Hepatocyte (in vitro differentiated cells): ENCODE results near the gene SH3RF3. TPM values are rescaled to one million over a fixed set of nuclear protein-coding genes. Genes with fewer than 3 reads are reported as not detected.
"Not testable (repeated sequence)": the region's sequence is repeated elsewhere in the genome, so short reads cannot be mapped to it uniquely, and the experiment has no call there.

Experiments used
- DNase-seq: peaks from one replicate; pipeline ENCODE4 v3.0.0-alpha.2; 2016; ENCODE audit warnings: low spot score
- H2AFZ ChIP-seq: fragments of 200-600 bp; sonication (generic); 2 replicates; pipeline ENCODE4 v1.6.0; 2016; ENCODE audit warnings: antibody characterized with exemption, mild to moderate bottlenecking
- H3K27ac ChIP-seq: fragments of 200-600 bp; sonication (generic); 2 replicates; pipeline ENCODE4 v1.5.1; 2016; ENCODE audit warnings: mild to moderate bottlenecking
- H3K27me3 ChIP-seq: fragments of 200-600 bp; sonication (generic); 2 replicates; pipeline ENCODE4 v1.6.1; 2016
- H3K36me3 ChIP-seq: fragments of 200-600 bp; sonication (generic); replicated peaks from 2 replicates; pipeline ENCODE4 v1.5.1; 2016; ENCODE audit warnings: low read depth; ENCODE audit not compliant: insufficient read depth
- H3K4me1 ChIP-seq: fragments of 200-600 bp; sonication (generic); 2 replicates; pipeline ENCODE4 v1.5.1; 2016; ENCODE audit warnings: mild to moderate bottlenecking, moderate library complexity; ENCODE audit not compliant: insufficient read depth
- H3K4me2 ChIP-seq: fragments of 200-600 bp; sonication (generic); 2 replicates; pipeline ENCODE4 v1.6.0; 2016
- H3K4me3 ChIP-seq: fragments of 200-600 bp; sonication (generic); 2 replicates; pipeline ENCODE4 v1.5.1; 2016; ENCODE audit warnings: mild to moderate bottlenecking
- H3K79me2 ChIP-seq: fragments of 200-600 bp; sonication (generic); 2 replicates; pipeline ENCODE4 v1.6.0; 2017; ENCODE audit warnings: mild to moderate bottlenecking
- H3K9me2 ChIP-seq: fragments of 200-600 bp; sonication (generic); replicated peaks from 2 replicates; pipeline ENCODE4 v1.6.0; 2017; ENCODE audit warnings: mild to moderate bottlenecking; ENCODE audit not compliant: insufficient read depth
- H3K9me3 ChIP-seq: fragments of 200-600 bp; sonication (generic); 2 replicates; pipeline ENCODE4 v1.5.1; 2016; ENCODE audit warnings: low read depth, mild to moderate bottlenecking
- H4K20me1 ChIP-seq: fragments of 200-600 bp; sonication (generic); 2 replicates; pipeline ENCODE4 v1.6.0; 2016; ENCODE audit warnings: mild to moderate bottlenecking; ENCODE audit not compliant: insufficient read depth, poor library complexity, severe bottlenecking
- EZH2 ChIP-seq: fragments of 200-600 bp; sonication (generic); IDR thresholded peaks from 2 replicates; pipeline ENCODE4 v1.6.1; 2016; ENCODE audit warnings: antibody characterized with exemption, mild to moderate bottlenecking, borderline replicate concordance
- EZH2phosphoT487 ChIP-seq: fragments of 200-600 bp; sonication (generic); IDR thresholded peaks from one replicate; pipeline ENCODE4 v1.6.1; 2018; ENCODE audit warnings: antibody characterized with exemption, mild to moderate bottlenecking, low read depth, moderate library complexity; ENCODE audit not compliant: unreplicated experiment, severe bottlenecking
- WGBS: methylation state at CpG from one replicate; pipeline ENCODE4 v1.1.6; 2016; ENCODE audit warnings: low lambda C conversion rate; ENCODE audit errors: missing lambda C conversion rate; 5-methylcytosine and 5-hydroxymethylcytosine counted together
- polyA plus RNA-seq: library from polyadenylated mRNA; unstranded; fragments of >200 nt; fragmentation: Nextera tagmentation; extraction: Ambion mirVana; gene quantifications from 2 replicates; pipeline ENCODE4 v1.2.1, GENCODE V29; 2016
- total RNA-seq: library from RNA; depleted of rRNA; stranded (reverse); fragments of >200 nt; gene quantifications from 2 replicates; pipeline ENCODE4 v1.2.3, GENCODE V29; 2014
- TF ChIP-seq, protein P1 (sequence below): fragments of 200-600 bp; sonication (generic); IDR thresholded peaks from 2 replicates; pipeline ENCODE4 v1.5.1; 2016; ENCODE audit warnings: antibody characterized with exemption, mild to moderate bottlenecking; ENCODE audit not compliant: poor library complexity

Gene SH3RF3
- total and polyA plus RNA-seq, 2 experiments from 2014 or later, result 1.9 to 2.1 TPM

GRCh38 chr2:109159096-109159495 lies 30.1 kb downstream of the SH3RF3 start:
- Histone ChIP-seq H3K9me2 (no peaks in the 10 kb centered on the region), H4K20me1 (no peaks in the 10 kb centered on the region), H3K9me3 (no peaks in the 10 kb centered on the region), H3K27ac (no peak overlapping the region), H3K4me2 (no peak overlapping the region), H3K4me1 (no peaks in the 10 kb centered on the region), H2AFZ (no peak overlapping the region), H3K79me2 (no peaks in the 10 kb centered on the region), H3K27me3 (no peaks in the 10 kb centered on the region), H3K36me3 (no peaks in the 10 kb centered on the region), H3K4me3 (no peak overlapping the region)
- WGBS, result 90% methylated on average over 13 of the region's 13 CpGs
- TF ChIP-seq EZH2phosphoT487 (no peak), EZH2 (no peak)
- TF ChIP-seq, protein P1, sequence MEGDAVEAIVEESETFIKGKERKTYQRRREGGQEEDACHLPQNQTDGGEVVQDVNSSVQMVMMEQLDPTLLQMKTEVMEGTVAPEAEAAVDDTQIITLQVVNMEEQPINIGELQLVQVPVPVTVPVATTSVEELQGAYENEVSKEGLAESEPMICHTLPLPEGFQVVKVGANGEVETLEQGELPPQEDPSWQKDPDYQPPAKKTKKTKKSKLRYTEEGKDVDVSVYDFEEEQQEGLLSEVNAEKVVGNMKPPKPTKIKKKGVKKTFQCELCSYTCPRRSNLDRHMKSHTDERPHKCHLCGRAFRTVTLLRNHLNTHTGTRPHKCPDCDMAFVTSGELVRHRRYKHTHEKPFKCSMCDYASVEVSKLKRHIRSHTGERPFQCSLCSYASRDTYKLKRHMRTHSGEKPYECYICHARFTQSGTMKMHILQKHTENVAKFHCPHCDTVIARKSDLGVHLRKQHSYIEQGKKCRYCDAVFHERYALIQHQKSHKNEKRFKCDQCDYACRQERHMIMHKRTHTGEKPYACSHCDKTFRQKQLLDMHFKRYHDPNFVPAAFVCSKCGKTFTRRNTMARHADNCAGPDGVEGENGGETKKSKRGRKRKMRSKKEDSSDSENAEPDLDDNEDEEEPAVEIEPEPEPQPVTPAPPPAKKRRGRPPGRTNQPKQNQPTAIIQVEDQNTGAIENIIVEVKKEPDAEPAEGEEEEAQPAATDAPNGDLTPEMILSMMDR, result no peak
- DNase-seq, result no peak

DNA sequence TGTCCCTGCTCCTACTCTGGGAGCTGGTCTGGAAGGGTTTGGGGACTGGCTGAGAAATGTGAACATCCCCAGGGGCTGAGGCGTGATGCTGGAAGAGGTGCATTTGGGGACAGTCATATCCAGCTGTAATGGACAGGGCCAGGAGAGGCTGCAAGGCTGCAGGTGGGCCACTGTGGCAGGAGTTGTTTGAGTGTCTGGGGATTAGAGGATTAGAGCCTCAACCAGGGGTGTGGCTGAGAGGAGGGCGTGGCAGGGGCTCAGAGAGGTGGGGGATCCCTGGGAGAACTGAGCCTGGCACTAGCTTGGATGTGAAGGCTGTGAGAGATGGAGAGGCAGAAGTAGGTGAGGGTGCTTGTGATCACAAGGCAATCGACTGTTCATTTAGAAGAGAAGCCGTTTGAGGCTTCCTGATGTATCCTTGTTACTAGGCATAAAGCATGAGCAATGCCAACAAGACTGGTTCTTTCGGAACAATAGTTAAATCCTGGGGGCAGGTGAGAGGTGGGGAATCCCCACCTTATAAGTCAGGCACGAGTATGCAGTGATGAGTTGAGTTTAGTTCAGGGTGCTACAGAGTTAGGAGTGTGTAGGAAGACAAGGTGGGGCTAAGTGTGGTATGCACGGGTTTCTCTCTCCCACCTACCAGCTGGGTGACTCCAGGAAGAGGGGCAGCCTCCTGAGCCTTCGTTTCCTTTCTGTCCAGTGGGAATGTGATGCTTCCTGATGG lies 31.9 kb downstream of the SH3RF3 start:
- Histone ChIP-seq H3K27me3 (no peaks in the 10 kb centered on the region), H3K79me2 (no peaks in the 10 kb centered on the region), H3K4me3 (no peak overlapping the region), H4K20me1 (no peaks in the 10 kb centered on the region), H3K27ac (no peak overlapping the region), H3K9me3 (no peaks in the 10 kb centered on the region), H3K4me2 (no peak overlapping the region), H3K36me3 (no peaks in the 10 kb centered on the region), H3K9me2 (no peaks in the 10 kb centered on the region), H3K4me1 (no peaks in the 10 kb centered on the region), H2AFZ (no peak overlapping the region)
- no peak for DNase-seq
- WGBS, result 84% methylated on average over 8 of the region's 8 CpGs
- TF ChIP-seq, protein P1, result no peak
- TF ChIP-seq EZH2phosphoT487 (no peak), EZH2 (no peak)

DNA sequence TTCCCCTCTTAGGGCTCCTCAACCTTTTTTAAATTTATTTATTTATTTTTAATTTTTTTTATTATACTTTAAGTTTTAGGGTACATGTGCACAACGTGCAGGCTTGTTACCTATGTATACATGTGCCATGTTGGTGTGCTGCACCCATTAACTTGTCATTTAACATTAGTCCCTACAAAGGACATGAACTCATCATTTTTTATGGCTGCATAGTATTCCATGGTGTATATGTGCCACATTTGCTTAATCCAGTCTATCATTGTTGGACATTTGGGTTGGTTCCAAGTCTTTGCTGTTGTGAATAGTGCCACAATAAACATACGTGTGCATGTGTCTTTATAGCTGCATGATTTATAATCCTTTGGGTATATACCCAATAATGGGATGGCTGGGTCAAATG lies 33.4 kb downstream of the SH3RF3 start:
- H3K36me3 ChIP-seq, H3K4me3 ChIP-seq, H4K20me1 ChIP-seq, H3K4me1 ChIP-seq, H3K79me2 ChIP-seq, H3K4me2 ChIP-seq, H3K9me3 ChIP-seq, H2AFZ ChIP-seq, H3K27ac ChIP-seq, DNase-seq, H3K9me2 ChIP-seq, H3K27me3 ChIP-seq: not testable (repeated sequence)
- WGBS, result 91% methylated on average over 2 of the region's 2 CpGs

DNA sequence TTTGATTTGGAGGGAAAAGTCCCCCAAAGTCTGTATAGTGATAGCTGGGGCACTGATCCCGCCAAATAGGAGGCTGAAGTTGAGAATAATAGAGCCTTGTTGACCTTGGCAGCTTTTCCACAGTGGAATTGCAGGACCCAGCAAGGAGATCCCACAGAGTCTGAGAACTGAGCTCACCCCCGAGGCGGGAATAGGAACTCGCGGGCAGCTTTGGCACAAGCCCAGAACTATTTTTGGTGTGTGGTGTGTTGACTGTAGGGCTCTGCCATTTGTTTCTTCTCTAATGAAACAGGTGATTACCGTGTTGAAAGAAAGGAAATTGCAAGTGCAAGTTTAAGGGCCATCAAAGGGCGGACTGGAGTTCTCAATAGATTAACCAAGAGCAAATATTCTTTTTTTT lies 34.0 kb downstream of the SH3RF3 start:
- Histone ChIP-seq H3K4me1 (no peaks in the 10 kb centered on the region), H3K27ac (no peak overlapping the region), H3K36me3 (no peaks in the 10 kb centered on the region), H3K9me3 (no peaks in the 10 kb centered on the region), H3K27me3 (no peaks in the 10 kb centered on the region), H3K9me2 (no peaks in the 10 kb centered on the region), H2AFZ (no peak overlapping the region), H3K4me2 (no peak overlapping the region), H3K79me2 (no peaks in the 10 kb centered on the region), H4K20me1 (no peaks in the 10 kb centered on the region), H3K4me3 (no peak overlapping the region)
- TF ChIP-seq EZH2 (no peak), EZH2phosphoT487 (no peak)
- no peak for DNase-seq
- 91% methylated on average over 7 of the region's 7 CpGs for WGBS
